RPMI8226 (cell line): ENCODE results near the gene SLC12A9.
A peak's percentile ranks its signal among the peaks of the same experiment; 100 is the strongest.
"Not testable (repeated sequence)": the region's sequence is repeated elsewhere in the genome, so short reads cannot be mapped to it uniquely, and the experiment has no call there.

Experiments
- DNase-seq: peaks from one replicate; pipeline ENCODE4 v3.0.0-alpha.2; 2015

The SLC12A9 gene

DNA sequence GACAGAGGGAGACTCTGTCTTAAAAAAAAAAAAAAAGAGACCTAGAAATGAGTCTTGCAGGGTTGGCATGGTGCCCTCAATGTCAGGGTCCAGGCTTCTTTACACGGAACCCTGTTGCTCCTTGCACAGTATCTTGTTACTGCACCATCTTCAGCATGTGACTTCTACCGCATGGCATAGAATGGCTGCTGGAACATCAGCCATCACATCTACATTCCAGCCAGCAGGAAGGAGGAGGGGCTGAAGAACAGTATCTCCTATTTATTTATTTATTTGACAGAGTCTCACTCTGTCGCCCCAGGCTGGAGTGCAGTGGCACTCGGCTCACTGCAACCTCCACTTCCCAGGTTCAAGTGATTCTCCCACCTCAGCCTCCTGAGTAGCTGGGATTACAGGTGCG is 46.9 kb downstream of the SLC12A9 start:
- DNase-seq, result no peak

DNA sequence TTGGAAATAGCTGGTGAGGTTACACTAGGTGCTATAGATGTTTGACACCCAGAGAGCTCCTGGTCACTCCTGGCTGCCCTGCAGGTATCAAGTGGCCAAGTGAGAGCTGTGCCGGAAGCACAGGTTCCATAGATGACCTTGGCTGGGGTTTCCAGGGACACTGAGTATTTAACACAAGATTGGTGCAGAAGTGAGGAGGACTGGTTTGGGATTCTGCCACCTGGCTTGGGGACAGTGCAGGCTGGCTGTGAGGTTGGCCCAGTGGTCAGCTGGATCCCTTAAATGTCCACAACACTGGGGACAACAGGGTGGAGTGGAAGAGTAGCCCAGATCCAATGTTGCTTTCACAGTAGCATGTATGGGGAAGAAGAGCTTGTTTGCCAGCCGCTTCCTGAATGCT is 48.5 kb downstream of the SLC12A9 start:
- DNase-seq, result no peak

DNA sequence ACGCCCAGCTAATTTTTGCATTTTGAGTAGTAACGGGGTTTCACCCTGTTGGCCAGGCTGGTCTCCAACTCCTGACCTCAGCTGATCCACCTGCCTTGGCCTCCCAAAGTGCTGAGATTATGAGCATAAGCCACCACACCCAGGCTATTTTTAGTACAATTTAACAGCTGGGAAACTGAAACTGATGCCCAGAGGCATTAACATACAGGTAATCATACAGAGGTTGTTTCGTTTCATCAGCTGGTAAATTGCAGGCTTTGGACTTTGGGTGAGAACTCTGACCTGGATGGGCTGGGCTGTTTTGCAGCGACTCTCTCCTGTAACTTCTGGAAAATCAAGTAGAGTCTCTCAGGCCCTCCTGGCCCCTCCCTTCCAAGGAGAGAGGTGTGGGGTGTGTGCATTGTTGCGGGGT is 49.4 kb downstream of the SLC12A9 start:
- peak; percentile 91 for DNase-seq

DNA sequence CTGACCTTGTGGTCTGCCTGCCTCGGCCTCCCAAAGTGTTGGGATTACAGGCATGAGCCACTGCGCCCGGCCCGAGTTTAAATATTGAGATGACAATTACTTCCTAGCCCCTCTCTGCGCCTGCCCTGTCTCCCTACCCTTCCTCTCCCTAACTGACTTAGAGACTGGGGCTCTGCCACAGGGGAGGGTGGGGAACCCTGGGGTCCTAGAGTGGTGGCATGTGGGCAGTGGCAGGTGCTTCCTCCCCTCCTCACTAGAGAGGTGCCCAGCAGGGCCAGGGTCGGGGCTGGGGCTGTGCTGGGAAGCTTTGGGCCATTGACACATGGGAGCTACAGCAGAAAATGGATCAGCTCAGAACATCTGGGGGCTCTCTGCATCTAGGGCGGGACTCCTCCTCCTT is 50.1 kb downstream of the SLC12A9 start:
- no peak for DNase-seq

DNA sequence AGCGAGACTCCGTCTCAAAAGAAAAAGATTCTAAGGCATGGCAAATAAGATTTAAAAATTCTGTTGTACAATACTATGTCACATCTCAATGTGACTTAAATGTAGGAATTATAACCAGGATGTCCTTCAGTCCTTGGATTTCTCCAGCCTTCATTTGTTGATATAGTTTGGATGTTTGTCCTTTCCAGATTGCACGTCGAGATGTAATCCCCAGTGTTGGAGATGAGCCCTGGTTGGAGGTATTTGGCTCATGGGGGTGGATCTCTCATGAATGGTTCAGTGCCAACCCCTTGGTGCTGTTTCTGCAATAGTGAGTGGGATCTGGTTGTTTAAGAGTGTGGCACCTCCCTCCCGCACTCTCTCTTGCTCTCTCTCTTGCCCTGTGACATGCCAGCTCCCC is 56.0 kb downstream of the SLC12A9 start:
- DNase-seq, result no peak

DNA sequence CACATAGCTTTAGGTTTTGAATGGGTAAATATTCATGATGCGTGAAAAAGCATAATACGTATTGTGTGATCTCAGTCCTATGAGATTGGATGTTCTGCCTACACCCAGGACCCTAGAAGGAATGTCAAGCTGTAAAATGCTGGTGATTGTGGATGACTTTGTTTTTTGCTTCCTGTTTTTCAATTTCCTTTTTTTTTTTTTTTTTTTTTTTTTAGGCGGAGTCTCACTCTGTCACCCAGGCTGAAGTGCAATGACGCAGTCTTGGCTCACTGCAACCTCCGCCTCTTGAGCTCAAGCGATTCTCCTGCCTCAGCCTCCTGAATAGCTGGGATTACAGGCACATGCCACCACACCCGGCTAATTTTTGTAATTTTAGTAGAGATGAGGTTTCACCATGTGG is 57.9 kb downstream of the SLC12A9 start:
- DNase-seq, result not testable (repeated sequence)

DNA sequence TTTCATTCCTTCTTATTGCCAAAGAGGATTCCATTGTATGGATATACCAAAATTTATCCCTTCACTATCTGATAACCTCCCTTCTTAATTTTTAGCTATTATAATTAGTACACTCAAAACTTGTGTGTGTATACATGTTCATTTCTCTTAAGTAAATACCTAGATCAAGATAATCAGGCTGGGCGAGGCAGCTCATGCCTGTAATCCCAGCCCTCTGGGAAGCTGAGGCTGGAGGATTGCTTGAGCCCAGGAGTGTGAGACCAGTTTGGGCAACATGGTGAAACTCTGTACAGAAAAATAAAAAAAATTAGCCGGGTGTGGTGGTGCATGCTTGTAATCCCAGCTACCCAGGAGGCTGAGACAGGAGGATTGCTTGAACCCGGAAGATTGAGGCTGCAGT is 59.0 kb downstream of the SLC12A9 start:
- no peak for DNase-seq

DNA sequence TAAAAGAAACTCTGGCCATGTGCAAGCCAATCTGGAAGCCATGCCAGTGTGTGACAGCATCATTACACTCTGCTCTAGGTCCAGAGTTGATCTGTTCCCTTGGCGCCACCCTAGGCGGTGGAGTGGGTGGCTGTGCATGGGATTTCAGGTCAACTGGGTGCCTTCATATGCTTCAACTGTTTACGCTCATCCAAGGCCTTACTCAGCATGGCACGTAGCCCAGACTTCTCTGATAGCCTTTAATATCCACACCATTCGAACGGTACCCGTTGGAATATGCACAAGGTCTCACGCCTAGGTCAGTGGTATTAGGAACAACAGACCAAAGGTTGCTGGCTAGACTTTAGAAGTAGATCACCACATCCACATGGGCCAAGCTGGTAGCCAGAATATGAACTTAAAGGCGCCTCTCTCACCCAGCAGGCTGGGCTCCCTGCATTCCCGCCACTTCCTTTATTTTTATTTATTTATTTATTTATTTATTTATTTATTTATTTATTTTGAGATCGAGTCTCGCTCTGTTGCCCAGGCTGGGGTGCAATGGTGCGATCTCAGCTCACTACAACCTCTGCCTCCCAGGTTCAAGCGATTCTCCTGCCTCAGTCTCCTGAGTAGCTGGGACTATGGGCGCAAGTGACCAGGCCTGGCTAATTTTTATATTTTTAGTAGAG is 61.8 kb downstream of the SLC12A9 start:
- DNase-seq, result no peak

DNA sequence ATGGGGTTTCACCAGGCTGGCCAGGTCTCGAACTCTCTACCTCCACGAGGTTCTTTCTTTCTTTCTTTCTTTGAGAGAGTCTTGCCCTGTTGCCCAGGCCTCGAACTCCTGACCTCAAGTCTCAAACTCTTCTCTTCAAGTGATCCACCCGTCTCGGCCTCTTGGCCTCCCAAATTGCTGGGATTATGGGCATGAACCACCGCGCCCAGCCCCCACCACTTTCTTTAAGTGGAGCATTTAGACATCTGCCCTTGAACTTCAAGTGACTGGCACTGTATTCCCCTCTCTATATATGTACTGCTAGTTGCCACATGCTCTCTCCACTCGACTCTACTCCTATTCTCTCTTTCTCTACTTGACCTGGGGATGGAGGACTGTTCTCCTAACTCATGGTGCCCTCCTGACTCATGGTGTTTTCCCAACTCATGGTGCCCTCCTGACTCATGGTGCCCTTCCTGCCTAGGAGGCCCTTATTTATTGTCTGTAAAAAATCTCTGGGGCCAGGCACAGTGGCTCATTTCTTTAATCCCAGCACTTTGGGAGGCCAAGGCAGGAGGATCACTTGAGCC is 62.5 kb downstream of the SLC12A9 start:
- no peak for DNase-seq
